GM11168 (cell line): ENCODE data around the gene NRIP1.

Experiments
- in situ Hi-C: fragments of 300-500 bp; cut with MboI; formaldehyde crosslinking; loops from one replicate; pipeline ENCODE4 v1.12.0; 2022; ENCODE audit warnings: low sequenced_read_pairs; ENCODE audit not compliant: unreplicated experiment

The NRIP1 gene

DNA sequence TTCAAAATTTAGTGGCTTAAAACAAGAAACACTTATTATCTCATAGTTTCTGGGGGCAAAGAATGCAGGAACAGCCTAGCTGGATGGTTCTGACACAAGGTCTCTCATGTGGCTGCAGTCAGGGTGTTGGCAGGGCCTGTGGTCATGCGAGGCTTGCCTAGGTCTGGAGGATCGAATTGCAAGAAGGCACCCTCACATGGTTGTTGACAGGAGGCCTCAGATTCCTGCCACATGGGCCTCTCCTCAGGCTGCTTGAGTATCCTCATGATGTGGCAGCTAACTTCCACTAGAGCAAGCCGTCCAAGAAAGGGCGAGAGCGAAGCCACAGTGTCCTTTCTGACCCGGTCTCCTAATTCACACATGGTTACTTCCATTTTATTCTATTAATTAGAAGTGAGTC lies 6.2 kb upstream of the NRIP1 start:
- in situ Hi-C loops, result loop anchor here (25.0 kb wide), 1 partner anchor 416 kb away; no protein-coding TSS in a partner anchor

DNA sequence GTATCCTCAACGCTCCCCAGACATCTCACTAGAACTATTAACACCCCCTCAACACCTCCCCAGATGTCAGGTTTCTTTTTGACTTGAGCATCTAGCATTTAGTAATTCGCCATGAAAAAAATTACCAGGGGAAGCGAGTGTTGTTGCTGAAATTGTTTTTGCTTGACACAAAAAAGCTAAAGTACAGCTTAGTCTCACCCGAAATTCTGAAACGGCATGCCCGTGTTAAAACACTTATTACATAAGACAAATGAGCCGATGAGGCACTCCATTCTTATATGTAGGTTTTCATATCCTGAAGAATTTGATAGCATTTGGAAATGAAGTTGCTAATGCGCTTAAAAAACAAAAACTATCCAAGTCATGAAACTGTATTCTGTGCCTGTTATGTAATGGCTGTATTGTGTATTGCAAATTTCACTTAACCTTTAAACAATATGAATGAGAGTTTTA lies 1.3 kb upstream of the NRIP1 start:
- in situ Hi-C loops, result loop anchor here (25.0 kb wide), 1 partner anchor 421 kb away; no protein-coding TSS in a partner anchor

DNA sequence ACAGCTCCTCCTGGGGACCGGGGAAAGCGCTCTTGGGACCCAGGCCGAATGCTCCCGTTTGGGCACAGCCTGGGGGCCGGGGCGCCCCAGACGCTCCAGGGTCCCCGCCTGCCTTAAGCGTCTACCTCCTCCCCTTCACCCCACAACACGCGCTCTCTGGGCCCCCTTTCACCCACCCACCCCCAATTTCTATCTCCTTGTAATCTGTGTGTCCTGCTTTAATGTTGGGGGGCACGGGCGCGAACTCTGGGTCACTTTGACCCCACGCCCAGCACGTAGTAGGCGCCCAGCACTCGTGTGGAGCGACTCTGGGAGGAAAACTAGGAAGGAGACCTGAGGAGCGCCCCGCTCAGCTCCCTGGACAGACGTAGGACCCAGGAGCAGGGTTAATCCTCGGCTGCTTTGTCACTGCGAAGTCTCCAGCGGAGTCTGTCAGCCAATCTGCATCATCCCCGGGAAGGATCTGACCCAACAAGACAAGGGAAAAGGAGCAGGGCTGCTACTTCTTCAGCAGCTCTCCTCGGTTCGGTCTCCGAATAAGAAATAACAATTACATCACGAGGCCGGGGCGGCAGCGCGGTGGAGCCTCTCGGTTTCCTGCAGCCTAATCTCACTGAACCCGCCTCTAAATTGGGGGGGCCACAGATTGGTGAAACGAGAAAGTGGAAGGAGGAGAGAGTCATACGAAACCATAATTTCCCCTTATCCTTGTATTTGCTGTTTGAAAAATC lies 757 bp upstream of the NRIP1 start:
- in situ Hi-C loops, result loop anchor here (25.0 kb wide), 1 partner anchor 422 kb away; no protein-coding TSS in a partner anchor

DNA sequence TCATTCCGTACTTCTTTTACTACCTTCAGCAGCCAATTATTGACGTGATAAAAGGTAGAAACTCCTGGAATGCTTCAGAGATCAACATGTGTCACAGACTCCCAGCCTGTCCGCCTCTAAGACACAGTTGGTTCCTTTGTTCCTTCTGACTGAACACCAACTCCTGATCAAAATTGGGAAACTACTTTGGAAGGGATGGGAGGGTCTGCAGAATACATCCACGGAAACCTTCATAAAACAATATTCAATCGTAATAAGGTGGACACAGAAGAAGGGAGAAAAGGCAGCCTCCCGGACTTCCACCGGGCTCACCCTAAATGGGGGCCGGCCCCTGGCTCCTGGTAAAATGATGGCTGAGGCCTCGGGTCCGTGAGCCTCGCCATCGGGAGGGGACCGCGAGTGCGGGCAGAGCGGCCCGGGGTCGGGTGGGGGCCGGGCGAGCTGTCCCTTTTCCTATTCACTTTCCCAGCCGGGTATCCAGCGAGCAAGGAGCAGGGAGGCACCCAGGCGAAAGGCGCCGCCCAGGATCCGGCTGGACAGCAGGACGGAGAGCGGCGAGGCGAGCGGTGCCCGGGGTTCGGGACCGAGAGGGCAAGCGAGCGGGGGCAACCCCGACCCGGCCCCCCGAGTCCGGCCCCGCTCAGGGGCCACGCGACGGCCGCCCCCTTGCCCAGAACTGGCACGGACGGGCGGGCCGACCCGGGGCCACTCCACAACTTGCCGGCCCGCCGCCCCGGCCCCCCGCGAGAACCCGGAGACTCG lies 805 bp downstream of the NRIP1 start:
- in situ Hi-C loops, result loop anchor here (25.0 kb wide), 1 partner anchor 423 kb away; no protein-coding TSS in a partner anchor

DNA sequence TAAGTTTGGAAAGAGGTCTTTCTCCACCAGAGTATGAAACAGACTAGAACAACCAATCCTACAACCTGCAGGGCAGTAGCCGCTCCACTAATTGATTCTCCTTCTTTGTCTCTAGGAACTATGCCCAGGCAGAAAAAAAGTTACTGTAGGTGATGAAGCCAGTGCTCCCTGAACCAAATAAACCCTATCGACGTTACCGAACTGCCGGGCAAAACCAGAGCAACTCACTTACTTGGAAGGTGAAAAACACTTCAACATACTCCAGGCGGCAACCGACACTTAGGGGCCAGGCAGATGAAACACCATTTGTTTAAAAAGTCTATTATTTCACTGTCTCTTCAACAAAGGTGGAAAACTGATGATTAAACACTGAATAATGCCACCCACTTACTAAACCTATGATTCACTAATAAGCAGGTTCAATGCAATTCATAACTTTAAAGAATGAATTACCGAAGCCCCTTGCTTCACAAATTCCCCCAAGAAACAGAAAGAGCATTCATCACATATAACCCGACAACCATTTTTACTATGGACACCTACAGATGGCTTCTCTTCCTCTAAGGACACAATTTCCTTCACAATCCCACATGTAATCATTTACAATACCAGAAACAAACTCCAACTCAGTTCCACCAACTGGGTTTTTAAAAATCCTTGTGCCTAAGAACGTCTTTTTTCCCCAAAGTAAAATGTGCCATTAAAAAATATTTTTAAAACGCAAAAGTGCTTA lies 1.6 kb downstream of the NRIP1 start:
- in situ Hi-C loops, result loop anchor here (25.0 kb wide), 1 partner anchor 424 kb away; no protein-coding TSS in a partner anchor

DNA sequence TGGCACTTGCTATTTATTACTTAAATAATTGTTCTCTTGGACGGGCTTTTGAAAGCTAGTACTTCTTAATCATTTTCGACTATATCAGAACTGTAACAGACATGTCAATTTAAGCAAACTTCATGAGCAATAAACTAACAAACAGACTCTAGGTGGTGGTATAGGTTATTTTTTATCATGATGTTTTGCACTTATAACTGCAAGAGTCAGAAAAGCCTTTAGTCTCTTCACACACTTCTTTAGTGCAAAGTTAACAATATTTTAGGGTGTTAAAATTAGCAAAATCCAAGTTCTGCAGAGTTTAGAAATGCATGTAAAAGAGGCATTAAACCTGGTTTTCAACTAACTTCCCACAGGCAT lies 2.2 kb downstream of the NRIP1 start:
- in situ Hi-C loops, result loop anchor here (25.0 kb wide), 1 partner anchor 425 kb away; no protein-coding TSS in a partner anchor

DNA sequence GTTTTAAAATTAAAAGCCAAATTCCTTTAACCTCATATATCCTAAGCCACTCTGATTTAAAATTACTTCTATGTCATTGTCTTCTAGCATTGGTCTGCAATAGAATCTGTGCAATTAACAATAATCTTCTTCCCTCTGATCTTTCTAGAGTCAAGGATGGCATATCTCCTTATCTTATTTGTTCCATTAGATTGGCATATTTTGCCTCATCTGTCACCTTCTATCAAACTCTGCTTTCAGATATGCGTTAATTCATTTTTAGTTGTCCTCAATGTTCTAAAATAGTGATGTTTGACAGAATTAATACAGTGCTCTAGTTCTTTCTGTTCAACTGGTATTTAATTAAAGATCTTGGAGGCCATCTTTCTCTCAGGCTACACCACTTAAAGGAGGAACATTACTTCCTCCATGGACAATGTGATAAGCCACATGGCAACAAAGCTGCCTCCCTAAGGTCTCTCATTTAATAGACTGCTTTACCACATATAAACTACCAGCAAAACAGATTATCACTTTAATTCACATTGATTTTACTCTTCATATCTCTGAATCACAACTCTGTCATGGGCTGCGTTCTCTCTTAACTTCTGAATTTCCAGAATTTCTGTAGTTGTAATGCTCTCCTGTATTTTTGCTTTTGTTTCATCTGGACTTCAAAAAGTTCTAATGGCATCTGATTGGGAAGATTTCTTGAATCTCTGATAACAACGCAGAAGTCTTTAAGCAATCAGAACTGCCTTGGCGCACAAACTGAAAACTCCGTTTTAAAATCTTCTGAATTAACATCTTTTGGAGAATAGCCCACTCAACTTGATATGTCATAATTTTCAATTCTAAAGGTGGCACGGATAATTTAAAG lies 2.8 kb downstream of the NRIP1 start:
- in situ Hi-C loops, result loop anchor here (25.0 kb wide), 1 partner anchor 425 kb away; no protein-coding TSS in a partner anchor

DNA sequence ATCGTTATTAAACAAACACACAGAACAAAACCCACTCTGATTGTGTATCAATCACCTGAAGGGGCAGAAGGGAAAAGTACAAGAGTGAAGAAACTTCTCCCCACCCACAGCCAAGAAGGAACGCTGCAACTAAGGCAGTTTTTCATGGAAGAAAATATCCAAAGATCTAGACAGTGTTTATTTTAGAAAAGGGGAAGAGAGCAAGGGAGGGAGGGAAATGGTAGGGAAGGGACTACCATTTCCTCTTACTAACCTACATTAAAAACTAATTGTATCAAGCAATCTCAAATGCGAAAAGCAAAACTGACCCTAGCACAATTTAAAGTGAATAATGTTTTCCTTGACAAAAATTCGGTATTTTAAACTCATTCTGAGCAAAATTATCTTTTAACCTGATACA lies 3.5 kb downstream of the NRIP1 start:
- in situ Hi-C loops, result loop anchor here (25.0 kb wide), 1 partner anchor 426 kb away; no protein-coding TSS in a partner anchor

DNA sequence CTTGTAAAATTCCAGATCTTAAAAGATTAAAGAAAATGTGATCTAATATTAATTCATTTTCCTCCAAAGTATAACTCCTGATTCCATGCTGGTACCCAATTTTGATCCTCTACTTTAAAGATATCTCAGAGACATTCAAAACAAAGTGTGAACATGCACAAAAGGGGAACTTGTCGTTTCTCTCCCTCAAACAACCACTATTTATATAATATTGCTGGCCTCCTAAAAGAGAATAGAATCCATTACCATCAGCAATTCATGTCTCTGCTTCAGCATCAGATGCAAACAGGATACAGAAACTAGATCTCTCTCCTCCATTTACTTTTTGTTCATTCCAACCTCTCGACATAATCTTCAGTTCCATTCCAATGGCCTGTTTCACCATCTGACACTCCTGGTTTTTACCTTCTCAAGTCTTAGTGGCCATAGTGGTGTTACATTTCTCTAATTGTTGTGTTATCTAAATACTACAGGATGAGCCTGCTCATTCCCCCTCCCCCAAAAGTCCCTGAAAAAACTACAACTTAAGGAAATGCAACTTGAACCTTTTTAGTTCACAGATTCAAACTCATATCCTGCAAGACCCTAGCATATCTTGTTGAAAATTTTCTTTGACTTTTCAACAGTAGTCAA lies 4.1 kb downstream of the NRIP1 start:
- in situ Hi-C loops, result loop anchor here (25.0 kb wide), 1 partner anchor 427 kb away; no protein-coding TSS in a partner anchor

DNA sequence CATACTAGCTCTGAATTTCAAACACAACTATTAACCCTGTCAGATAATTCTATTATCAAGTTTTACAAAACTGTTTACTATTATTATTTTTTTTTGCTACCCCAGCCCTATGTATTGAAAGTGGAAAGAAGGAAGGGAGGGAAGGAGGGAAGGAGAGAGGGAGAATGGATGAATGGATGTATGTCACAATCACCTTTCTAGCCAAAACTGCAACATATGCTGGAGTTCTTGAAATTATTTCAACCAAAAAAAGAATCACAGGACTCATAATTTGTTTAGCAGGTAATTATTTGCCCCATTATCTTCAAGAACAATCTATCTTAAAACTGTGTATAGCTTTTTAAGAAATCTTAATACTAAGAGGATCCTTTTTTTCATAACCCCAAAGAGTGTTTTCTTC lies 5.4 kb downstream of the NRIP1 start:
- in situ Hi-C loops, result loop anchor here (25.0 kb wide), 1 partner anchor 428 kb away; no protein-coding TSS in a partner anchor

DNA sequence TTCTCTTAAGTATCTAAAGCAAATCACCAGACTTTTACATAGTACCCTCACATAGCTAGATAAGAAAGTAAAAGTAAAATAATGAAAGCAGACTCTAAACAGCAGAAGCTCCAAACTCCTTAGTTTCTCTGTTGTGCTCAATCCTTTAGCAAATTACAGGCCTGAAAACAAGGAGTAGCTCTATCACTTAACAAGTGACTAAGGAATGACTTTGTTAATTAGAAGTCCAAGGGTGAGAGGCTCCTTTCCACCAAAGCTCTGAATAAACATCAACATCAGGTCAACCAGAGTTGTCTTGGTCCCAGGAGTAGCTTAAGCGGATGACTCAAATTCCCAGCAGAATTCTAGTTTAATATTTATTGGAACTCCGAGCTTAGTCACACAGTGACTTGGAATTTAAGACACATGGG lies 5.9 kb downstream of the NRIP1 start:
- in situ Hi-C loops, result loop anchor here (25.0 kb wide), 1 partner anchor 428 kb away; no protein-coding TSS in a partner anchor

DNA sequence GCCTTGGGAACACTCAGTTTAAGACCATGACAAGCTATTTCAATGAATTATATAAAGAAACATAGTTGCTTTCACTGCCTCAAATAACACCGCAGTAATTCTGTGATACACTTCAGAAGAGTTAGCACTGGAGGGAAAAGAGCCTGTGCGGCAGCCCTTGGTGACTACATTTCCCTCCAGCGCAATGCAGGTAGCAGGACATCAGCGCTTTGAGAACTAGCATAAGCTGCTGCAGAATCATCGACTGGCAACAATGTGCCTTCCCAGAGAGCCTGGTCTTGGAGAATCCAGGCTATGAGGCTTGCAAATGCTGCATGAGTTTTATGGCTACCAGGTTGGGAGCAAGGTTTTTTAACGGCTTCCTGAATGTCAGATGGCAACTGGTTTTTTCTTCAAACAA lies 7.5 kb downstream of the NRIP1 start:
- in situ Hi-C loops, result loop anchor here (25.0 kb wide), 1 partner anchor 430 kb away; no protein-coding TSS in a partner anchor

DNA sequence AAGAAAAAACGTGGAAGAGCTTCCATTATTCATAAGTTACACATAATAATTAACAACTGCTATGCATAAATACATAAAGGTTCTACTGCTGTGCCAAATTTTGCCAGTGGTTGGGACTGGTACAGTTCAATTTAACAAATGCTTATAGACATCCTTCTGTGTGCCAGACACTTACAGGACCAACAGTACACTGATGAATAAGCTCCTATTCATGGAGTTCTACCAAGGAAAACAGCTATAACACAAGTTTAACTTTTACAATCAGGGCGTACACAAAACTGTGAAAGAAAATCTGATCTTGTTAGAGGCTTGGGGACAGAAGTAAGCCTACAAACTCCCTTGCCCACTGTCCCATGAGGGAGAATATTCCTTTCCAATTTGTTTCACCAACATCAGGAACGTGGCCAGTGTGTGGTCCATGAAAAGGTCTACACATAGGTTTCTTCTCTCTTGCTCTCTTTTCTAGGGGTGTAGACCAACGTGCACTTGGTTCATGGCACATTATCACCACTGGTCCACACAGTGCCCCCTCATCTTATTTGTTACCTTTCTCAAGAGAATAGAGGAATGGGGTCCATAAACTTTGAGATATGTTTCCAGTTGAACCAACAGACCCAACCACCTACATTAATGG lies 10.1 kb downstream of the NRIP1 start:
- in situ Hi-C loops, result loop anchor here (25.0 kb wide), 1 partner anchor 433 kb away; no protein-coding TSS in a partner anchor

DNA sequence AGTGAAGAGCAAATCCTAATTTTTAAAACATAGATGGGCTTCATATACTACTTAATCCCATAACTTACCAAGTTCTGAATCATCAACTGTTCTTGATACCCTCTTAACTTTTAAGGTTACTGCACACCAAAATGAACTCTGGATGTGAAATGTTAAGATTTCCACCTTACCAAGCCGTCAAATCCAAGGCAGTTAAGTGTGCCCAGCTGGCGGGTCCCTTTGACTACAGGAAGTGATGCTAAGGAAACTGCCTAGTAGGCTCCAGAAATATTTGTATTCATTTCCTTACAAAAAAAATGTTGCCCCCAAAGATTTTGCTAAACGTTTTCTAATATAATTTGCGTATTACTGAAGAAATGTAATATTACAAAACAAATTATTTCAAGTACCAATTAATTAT lies 10.7 kb downstream of the NRIP1 start:
- in situ Hi-C loops, result loop anchor here (25.0 kb wide), 1 partner anchor 433 kb away; no protein-coding TSS in a partner anchor

DNA sequence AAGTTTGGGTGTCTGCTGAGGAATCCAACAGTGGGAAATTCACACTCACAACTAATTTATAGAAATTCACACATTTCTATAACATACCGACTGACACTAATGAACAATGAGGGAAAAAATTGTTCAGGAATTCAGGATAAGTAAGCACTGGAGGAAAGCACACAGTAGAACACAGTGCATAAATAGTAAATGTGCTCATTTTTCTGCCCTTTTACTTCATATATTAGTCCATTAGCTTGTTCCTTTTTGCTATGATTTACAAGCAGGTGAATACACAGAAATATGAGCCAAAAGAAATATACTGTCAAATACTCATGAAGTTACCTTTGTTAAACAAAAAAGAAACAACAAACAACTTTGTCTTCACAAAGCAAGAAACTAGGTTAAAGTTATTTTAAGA lies 11.3 kb downstream of the NRIP1 start:
- in situ Hi-C loops, result loop anchor here (25.0 kb wide), 1 partner anchor 434 kb away; no protein-coding TSS in a partner anchor

DNA sequence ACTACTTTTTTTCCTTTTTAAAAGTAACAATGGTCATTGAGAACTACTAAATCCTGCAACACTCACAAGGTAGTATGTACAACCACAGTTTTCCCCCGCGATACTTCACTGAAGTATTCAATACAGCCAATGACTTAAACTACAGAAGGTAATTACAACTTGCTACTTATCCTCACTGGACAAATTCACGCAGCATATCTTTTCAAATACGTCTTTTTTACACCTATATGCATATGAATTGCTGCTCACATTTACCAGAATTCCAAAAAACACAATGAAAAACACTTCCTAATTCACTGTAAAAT lies 12.4 kb downstream of the NRIP1 start:
- in situ Hi-C loops, result loop anchor here (25.0 kb wide), 1 partner anchor 435 kb away; no protein-coding TSS in a partner anchor

DNA sequence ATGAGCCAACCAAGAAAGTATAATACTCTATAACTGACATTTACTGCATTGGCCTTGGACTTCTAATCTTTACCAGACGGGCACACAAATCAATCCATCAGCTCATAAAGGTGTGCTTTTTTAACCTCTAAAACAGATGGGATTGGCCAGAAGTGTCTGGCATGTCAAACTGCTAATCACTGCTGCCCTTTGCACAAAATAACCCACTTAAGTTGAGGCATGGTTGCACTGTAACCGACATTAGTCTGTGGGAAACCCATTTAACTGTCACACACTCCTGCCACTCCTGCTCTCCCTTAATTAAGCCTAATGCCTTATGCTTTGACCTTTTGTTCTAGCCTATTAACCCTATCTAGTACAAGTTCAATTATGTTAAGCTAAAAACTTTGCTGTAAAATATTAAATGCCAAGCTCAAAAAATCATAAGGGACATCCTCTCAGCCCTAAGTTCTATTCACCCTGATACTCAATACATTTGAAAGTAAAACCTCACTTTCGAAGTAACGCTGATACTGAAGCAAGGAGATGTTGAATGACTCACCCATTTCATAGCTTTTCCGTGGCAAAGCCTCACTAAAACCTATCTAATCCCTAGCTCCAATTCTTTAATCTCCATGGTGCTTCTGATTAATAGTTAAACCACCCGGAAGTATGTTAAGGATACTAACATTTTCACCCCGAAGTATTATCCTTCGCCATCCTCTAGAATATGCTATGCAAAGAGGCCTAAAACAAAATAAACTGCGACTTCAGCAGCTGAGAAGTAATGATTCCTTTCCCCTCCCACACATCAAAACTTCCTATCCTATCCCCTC lies 12.9 kb downstream of the NRIP1 start:
- in situ Hi-C loops, result loop anchor here (25.0 kb wide), 1 partner anchor 435 kb away; no protein-coding TSS in a partner anchor
